Endothelial cell (in vitro differentiated cells): ENCODE measurements around the gene CD24. TPM values are rescaled to one million over a fixed set of nuclear protein-coding genes. Genes with fewer than 3 reads are reported as not detected.

Experiments used
- DNase-seq: peaks from one replicate; pipeline ENCODE4 v3.0.0; 2021; ENCODE audit warnings: low spot score
- H3K27ac Mint-ChIP-seq: one replicate; pipeline ENCODE4 v1.8.0; 2021; ENCODE audit warnings: mixed read lengths, inconsistent platforms; ENCODE audit not compliant: unreplicated experiment
- H3K27me3 Mint-ChIP-seq: one replicate; pipeline ENCODE4 v1.8.0; 2021; ENCODE audit warnings: mild to moderate bottlenecking, moderate library complexity, mixed read lengths, inconsistent platforms; ENCODE audit not compliant: unreplicated experiment
- H3K36me3 Mint-ChIP-seq: one replicate; pipeline ENCODE4 v1.8.0; 2021; ENCODE audit warnings: mild to moderate bottlenecking, low read depth, mixed read lengths, inconsistent platforms; ENCODE audit not compliant: unreplicated experiment
- H3K4me1 Mint-ChIP-seq: one replicate; pipeline ENCODE4 v1.8.0; 2021; ENCODE audit warnings: mild to moderate bottlenecking, mixed read lengths, inconsistent platforms; ENCODE audit not compliant: unreplicated experiment
- H3K4me3 Mint-ChIP-seq: one replicate; pipeline ENCODE4 v1.8.0; 2021; ENCODE audit warnings: mild to moderate bottlenecking, mixed read lengths, inconsistent platforms; ENCODE audit not compliant: unreplicated experiment
- H3K9me3 Mint-ChIP-seq: one replicate; pipeline ENCODE4 v1.8.0; 2021; ENCODE audit warnings: mixed read lengths, inconsistent platforms; ENCODE audit not compliant: unreplicated experiment
- CTCF ChIP-seq: fragments of 200-600 bp; sonication (generic); IDR thresholded peaks from one replicate; pipeline ENCODE4 v1.5.0; 2021; ENCODE audit warnings: antibody characterized with exemption; ENCODE audit not compliant: unreplicated experiment
- total RNA-seq: library from RNA; stranded (reverse); fragmentation: NEBNext Ultra II Directional; extraction: Animal tissue kit (Norgen Biotek cat#: 25700); gene quantifications from one replicate; pipeline ENCODE4 v1.2.1, GENCODE V29; 2021; ENCODE audit not compliant: unreplicated experiment

Gene CD24
- total RNA-seq, 1 donor from 2014 or later, result 796 TPM

- Mint-ChIP-seq H3K36me3 (peaks cover 9% of the 10 kb centered on the region), H3K4me1 (peaks cover 16% of the 10 kb centered on the region)
These were observed 1.2 kb upstream of the CD24 start for GRCh38 chr6:106975738-106976064.

GRCh38 chr6:106974999-106975737, 639 bp upstream of the CD24 start:
- no peak overlapping the region for H3K27ac Mint-ChIP-seq
- H3K4me3 Mint-ChIP-seq, result peak overlapping the region; percentile 84
- TF ChIP-seq CTCF, result no peak
- peaks cover 11% of the 10 kb centered on the region for H3K36me3 Mint-ChIP-seq
- peaks cover 7% of the 10 kb centered on the region for H3K27me3 Mint-ChIP-seq
- peaks cover 16% of the 10 kb centered on the region for H3K4me1 Mint-ChIP-seq
- H3K9me3 Mint-ChIP-seq, result no peaks in the 10 kb centered on the region
- DNase-seq, result peak; percentile 82

More at GRCh38 chr6:106975738-106976064, 1.2 kb upstream of the CD24 start:
- Mint-ChIP-seq H3K4me3 (peak overlapping the region; percentile 90), H3K27ac (peak overlapping the region; percentile 88), H3K27me3 (peaks cover 7% of the 10 kb centered on the region), H3K9me3 (no peaks in the 10 kb centered on the region)
- no peak for TF ChIP-seq CTCF
- DNase-seq, result no peak

GRCh38 chr6:106973836-106974335, 643 bp downstream of the CD24 start:
- Mint-ChIP-seq H3K27me3 (peaks cover 7% of the 10 kb centered on the region), H3K9me3 (no peaks in the 10 kb centered on the region), H3K27ac (peak overlapping the region; percentile 77), H3K4me3 (peak overlapping the region; percentile 93), H3K36me3 (peaks cover 22% of the 10 kb centered on the region), H3K4me1 (peaks cover 14% of the 10 kb centered on the region)
- peak; percentile 28 for DNase-seq
- TF ChIP-seq CTCF, result no peak

GRCh38 chr6:106973018-106973835, 1.3 kb downstream of the CD24 start:
- TF ChIP-seq CTCF, result no peak
- peaks cover 14% of the 10 kb centered on the region for H3K4me1 Mint-ChIP-seq

More at GRCh38 chr6:106973018-106973835, 1.3 kb downstream of the CD24 start:
- Mint-ChIP-seq H3K27me3 (peaks cover 7% of the 10 kb centered on the region), H3K27ac (peak overlapping the region; percentile 77), H3K4me3 (peak overlapping the region; percentile 93), H3K9me3 (no peaks in the 10 kb centered on the region), H3K36me3 (peaks cover 22% of the 10 kb centered on the region)
- peak; percentile 33 for DNase-seq
